Measurements from ENCODE around the gene FOXRED1. TPM values are rescaled to one million over a fixed set of nuclear protein-coding genes. Genes with fewer than 3 reads are reported as not detected.
A peak's percentile ranks its signal among the peaks of the same experiment; 100 is the strongest.

The FOXRED1 gene
- total RNA-seq, 1 experiment from 2014 or later = 28.2 TPM

- ChIA-PET POLR2A (interaction anchor here (0.8 to 2.2 kb wide), 4 partner anchors 13 to 91 kb away, joined by 4 to 14 read pairs (median 6); partner anchors contain the start of genes DCPS and ST3GAL4), CTCF (interaction anchor here (0.6 to 3.3 kb wide), 4 partner anchors 8 to 163 kb away, joined by 3 to 33 read pairs (median 8); no protein-coding TSS in a partner anchor)
- intact Hi-C loops (cut with micrococcal nuclease) = loop anchor here (10.0 kb wide), 2 partner anchors 267 to 1027 kb away; no protein-coding TSS in a partner anchor
- no TSS peak for BruUV-seq (replicated peaks)
- Mint-ChIP-seq H3K4me1 (ENCODE audit: insufficient read depth, unreplicated experiment) (peaks cover 33% of the 10 kb centered on the region), H3K9me3 (ENCODE audit: unreplicated experiment) (no peaks in the 10 kb centered on the region), H3K27ac (ENCODE audit: low read depth, unreplicated experiment) (peak overlapping the region; percentile 84), H3K4me3 (ENCODE audit: unreplicated experiment) (no peak overlapping the region), H3K36me3 (ENCODE audit: insufficient read depth, unreplicated experiment) (peaks cover 7% of the 10 kb centered on the region), H3K27me3 (ENCODE audit: insufficient read depth, unreplicated experiment) (no peaks in the 10 kb centered on the region)
- DNase-seq (ENCODE audit: unreplicated experiment) = no peak
- TF ChIP-seq CTCF (IDR thresholded peaks at IDR 0.05; ENCODE audit: unreplicated experiment) = no peak
Observed at GRCh38 chr11:126317432-126317755, 48.4 kb downstream of the FOXRED1 start.

- ChIA-PET CTCF (interaction anchor here (0.6 to 3.3 kb wide), 6 partner anchors 9 to 289 kb away, joined by 3 to 33 read pairs (median 6); no protein-coding TSS in a partner anchor), POLR2A (interaction anchor here (0.6 to 2.2 kb wide), 10 partner anchors 14 to 431 kb away, joined by 3 to 14 read pairs (median 4); partner anchors contain the start of genes DCPS and ST3GAL4)
- intact Hi-C loops (cut with micrococcal nuclease) = loop anchor here (2.0 to 10.0 kb wide), 4 partner anchors 39 to 1027 kb away; no protein-coding TSS in a partner anchor
- peak; percentile 44 for DNase-seq (ENCODE audit: unreplicated experiment)
- H3K4me3 Mint-ChIP-seq (ENCODE audit: unreplicated experiment) = peak overlapping the region; percentile 59
- peak overlapping the region; percentile 84 for H3K27ac Mint-ChIP-seq (ENCODE audit: low read depth, unreplicated experiment)
- H3K27me3 Mint-ChIP-seq (ENCODE audit: insufficient read depth, unreplicated experiment) = no peaks in the 10 kb centered on the region
- no peak for TF ChIP-seq CTCF (IDR thresholded peaks at IDR 0.05; ENCODE audit: unreplicated experiment)
- no peaks in the 10 kb centered on the region for H3K9me3 Mint-ChIP-seq (ENCODE audit: unreplicated experiment)
- no TSS peak for BruUV-seq (replicated peaks)
- peaks cover 33% of the 10 kb centered on the region for H3K4me1 Mint-ChIP-seq (ENCODE audit: insufficient read depth, unreplicated experiment)
- H3K36me3 Mint-ChIP-seq (ENCODE audit: insufficient read depth, unreplicated experiment) = peaks cover 7% of the 10 kb centered on the region
Observed at GRCh38 chr11:126317756-126318573, 49.0 kb downstream of the FOXRED1 start.

- Mint-ChIP-seq H3K9me3 (ENCODE audit: unreplicated experiment) (no peaks in the 10 kb centered on the region), H3K4me1 (ENCODE audit: insufficient read depth, unreplicated experiment) (peaks cover 33% of the 10 kb centered on the region), H3K27ac (ENCODE audit: low read depth, unreplicated experiment) (peak overlapping the region; percentile 84), H3K4me3 (ENCODE audit: unreplicated experiment) (peak overlapping the region; percentile 59), H3K36me3 (ENCODE audit: insufficient read depth, unreplicated experiment) (peaks cover 7% of the 10 kb centered on the region), H3K27me3 (ENCODE audit: insufficient read depth, unreplicated experiment) (no peaks in the 10 kb centered on the region)
- no peak for TF ChIP-seq CTCF (IDR thresholded peaks at IDR 0.05; ENCODE audit: unreplicated experiment)
- no TSS peak for BruUV-seq (replicated peaks)
- peak; percentile 74 for DNase-seq (ENCODE audit: unreplicated experiment)
- ChIA-PET CTCF (interaction anchor here (0.6 to 4.3 kb wide), 8 partner anchors 9 to 671 kb away, joined by 3 to 33 read pairs (median 4); no protein-coding TSS in a partner anchor), POLR2A (interaction anchor here (0.6 to 2.2 kb wide), 10 partner anchors 13 to 432 kb away, joined by 3 to 14 read pairs (median 6); partner anchors contain the start of genes DCPS and ST3GAL4)
- intact Hi-C loops (cut with micrococcal nuclease) = loop anchor here (2.0 to 10.0 kb wide), 4 partner anchors 38 to 1026 kb away; no protein-coding TSS in a partner anchor
Observed at GRCh38 chr11:126318574-126319373, 49.8 kb downstream of the FOXRED1 start.

Data from MCF 10A (cell line).